Activated naive CD4-positive, alpha-beta T cell treated with anti-CD3 and anti-CD28 coated beads, Interleukin-2, amount 10 ng/mL, durations not matched to agents 7 days and 5 days (primary cell): ENCODE data around the gene KIAA1217.

Experiments used
- CTCF ChIA-PET: fragments of 350-600 bp; sonication (Branson Sonifier 250); formaldehyde crosslinking; loops from one replicate; lab custom pipeline; 2021; ENCODE audit warnings: antibody characterized with exemption; lab: Charles Lee
- DNase-seq: peaks from one replicate; pipeline ENCODE4 v3.0.0-alpha.2; 2020
- H3K27ac Mint-ChIP-seq: one replicate; pipeline ENCODE4 v1.8.0; 2021; ENCODE audit warnings: mild to moderate bottlenecking, moderate library complexity, mixed read lengths
- H3K27me3 Mint-ChIP-seq: one replicate; pipeline ENCODE4 v1.8.0; 2021; ENCODE audit warnings: mild to moderate bottlenecking, mixed read lengths
- H3K36me3 Mint-ChIP-seq: one replicate; pipeline ENCODE4 v1.8.0; 2021; ENCODE audit warnings: mixed read lengths
- H3K4me1 Mint-ChIP-seq: one replicate; pipeline ENCODE4 v1.8.0; 2021; ENCODE audit warnings: mixed read lengths
- H3K4me3 Mint-ChIP-seq: one replicate; pipeline ENCODE4 v1.8.0; 2021; ENCODE audit warnings: mild to moderate bottlenecking, moderate library complexity, mixed read lengths
- H3K9me3 Mint-ChIP-seq: one replicate; pipeline ENCODE4 v1.8.0; 2021; ENCODE audit warnings: mixed read lengths

KIAA1217 gene, protein sequence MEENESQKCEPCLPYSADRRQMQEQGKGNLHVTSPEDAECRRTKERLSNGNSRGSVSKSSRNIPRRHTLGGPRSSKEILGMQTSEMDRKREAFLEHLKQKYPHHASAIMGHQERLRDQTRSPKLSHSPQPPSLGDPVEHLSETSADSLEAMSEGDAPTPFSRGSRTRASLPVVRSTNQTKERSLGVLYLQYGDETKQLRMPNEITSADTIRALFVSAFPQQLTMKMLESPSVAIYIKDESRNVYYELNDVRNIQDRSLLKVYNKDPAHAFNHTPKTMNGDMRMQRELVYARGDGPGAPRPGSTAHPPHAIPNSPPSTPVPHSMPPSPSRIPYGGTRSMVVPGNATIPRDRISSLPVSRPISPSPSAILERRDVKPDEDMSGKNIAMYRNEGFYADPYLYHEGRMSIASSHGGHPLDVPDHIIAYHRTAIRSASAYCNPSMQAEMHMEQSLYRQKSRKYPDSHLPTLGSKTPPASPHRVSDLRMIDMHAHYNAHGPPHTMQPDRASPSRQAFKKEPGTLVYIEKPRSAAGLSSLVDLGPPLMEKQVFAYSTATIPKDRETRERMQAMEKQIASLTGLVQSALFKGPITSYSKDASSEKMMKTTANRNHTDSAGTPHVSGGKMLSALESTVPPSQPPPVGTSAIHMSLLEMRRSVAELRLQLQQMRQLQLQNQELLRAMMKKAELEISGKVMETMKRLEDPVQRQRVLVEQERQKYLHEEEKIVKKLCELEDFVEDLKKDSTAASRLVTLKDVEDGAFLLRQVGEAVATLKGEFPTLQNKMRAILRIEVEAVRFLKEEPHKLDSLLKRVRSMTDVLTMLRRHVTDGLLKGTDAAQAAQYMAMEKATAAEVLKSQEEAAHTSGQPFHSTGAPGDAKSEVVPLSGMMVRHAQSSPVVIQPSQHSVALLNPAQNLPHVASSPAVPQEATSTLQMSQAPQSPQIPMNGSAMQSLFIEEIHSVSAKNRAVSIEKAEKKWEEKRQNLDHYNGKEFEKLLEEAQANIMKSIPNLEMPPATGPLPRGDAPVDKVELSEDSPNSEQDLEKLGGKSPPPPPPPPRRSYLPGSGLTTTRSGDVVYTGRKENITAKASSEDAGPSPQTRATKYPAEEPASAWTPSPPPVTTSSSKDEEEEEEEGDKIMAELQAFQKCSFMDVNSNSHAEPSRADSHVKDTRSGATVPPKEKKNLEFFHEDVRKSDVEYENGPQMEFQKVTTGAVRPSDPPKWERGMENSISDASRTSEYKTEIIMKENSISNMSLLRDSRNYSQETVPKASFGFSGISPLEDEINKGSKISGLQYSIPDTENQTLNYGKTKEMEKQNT (N-terminal part only)

DNA sequence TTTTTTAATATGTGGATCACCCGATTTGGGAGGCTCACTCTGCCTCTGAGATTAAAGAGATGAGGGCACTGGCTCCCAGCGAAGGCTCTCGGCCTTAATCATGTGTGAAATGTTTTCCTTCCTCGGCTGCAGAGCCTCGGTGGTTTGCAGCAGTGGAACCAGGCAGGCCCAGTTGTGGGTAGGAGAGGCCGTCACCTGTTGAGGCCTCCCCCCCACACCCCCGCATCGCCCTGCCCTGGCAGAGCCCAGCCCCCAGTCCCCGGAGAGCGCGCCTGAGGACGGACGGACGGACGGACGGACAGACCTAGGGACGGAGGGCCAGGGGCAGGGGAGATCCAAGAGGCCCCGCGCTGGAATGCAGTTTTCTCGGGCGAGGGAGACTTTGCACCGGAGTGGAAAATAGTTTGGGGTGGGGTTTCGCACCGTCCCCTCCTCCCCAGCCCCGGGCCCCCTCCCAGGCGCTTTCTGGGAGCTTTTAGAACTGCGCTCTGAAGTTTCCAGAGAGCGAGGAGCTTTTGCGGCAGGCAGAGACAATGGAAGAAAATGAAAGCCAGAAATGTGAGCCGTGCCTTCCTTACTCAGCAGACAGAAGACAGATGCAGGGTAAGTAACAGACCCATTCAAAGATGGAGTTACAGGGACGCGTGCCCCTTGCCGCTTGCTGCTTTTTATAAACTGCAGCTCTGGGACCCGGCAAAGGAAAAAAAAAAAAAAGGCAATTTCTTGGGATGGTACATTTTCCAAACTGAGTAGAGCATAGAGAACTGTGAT is at the start of gene KIAA1217:
Gene KIAA1217, plus strand, starts transcription at position 478 of the 771 bp plus-strand sequence. Its CDS starts 56 bp downstream, at position 534.
- H3K36me3 Mint-ChIP-seq = no peaks in the 10 kb centered on the region
- H3K9me3 Mint-ChIP-seq = no peaks in the 10 kb centered on the region
- DNase-seq = no peak
- H3K4me3 Mint-ChIP-seq = peak within 1 kb of the TSS; percentile 43
- H3K27me3 Mint-ChIP-seq = peaks cover 40% of the 10 kb centered on the region
- H3K27ac Mint-ChIP-seq = no peak within 1 kb of the TSS
- CTCF ChIA-PET = interaction anchor here (0.9 kb wide), 1 partner anchor 295 kb away, joined by 4 read pairs; no protein-coding TSS in a partner anchor
- peaks cover 12% of the 10 kb centered on the region for H3K4me1 Mint-ChIP-seq

DNA sequence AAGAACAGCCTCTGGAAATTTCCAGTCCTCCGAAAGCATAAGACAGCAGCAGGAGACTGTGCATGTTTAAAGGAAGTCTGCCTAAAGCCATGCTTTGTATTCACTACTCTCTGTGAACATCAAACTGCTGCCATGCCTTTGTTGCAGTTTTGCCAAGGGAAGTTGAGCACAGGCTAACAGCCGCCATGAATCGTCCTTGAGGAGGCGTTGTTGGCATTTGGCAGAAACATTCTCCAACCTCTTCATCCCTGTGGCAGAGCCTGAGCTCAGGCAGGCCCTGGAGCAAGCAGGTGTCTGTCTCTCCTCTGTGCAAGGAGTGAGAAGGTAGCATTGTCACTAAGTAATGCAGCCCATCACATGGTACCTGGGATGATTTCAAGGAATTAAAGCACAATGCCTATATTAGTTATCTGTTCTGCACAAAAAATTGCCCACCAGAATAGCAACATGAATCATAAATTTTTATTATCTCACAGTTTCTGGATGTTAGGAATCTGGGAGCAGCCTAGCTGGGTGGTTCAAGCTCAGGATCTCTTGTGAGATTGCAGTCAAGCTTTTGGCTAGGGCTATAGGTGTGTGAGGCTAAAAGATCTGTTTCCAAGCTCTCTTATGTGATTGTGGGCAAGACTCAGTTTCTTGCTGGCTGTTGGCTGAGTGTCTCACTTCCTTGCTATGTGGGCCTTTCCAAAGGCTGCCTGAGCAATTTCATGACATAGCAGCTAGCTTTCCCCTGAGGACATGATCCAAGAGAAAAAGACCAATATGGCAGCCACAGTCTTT is 46.5 kb upstream of the KIAA1217 start:
- CTCF ChIA-PET = no interaction called here
- H3K4me1 Mint-ChIP-seq = no peaks in the 10 kb centered on the region
- no peak for DNase-seq

DNA sequence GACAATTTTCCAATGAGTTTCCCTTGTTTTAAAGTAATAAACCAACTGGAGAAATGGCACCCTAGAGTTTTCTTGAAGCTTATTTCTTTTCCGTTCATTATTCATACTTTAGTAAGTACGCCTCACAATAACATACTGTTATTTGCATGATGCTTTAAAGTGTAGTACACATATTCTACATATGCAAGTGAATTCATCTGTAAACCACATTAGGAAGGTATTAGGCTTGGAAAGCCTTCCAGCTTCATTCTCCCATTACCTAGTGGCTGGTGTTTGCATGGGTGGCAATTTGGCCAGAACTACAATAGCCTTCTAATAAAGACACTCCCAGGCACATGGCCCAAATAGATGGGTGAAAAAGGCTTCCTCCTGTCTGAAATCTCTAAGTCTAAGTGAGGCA is 45.5 kb upstream of the KIAA1217 start:
- no peak overlapping the region for H3K27ac Mint-ChIP-seq
- no peak overlapping the region for H3K4me3 Mint-ChIP-seq
- H3K36me3 Mint-ChIP-seq = no peaks in the 10 kb centered on the region
- DNase-seq = no peak
- H3K27me3 Mint-ChIP-seq = no peaks in the 10 kb centered on the region
- H3K9me3 Mint-ChIP-seq = no peaks in the 10 kb centered on the region
- no peaks in the 10 kb centered on the region for H3K4me1 Mint-ChIP-seq
- CTCF ChIA-PET = no interaction called here

More for the DNA sequence above, 46.5 kb upstream of the KIAA1217 start:
- H3K9me3 Mint-ChIP-seq = peaks cover under 1% of the 10 kb centered on the region
- no peaks in the 10 kb centered on the region for H3K27me3 Mint-ChIP-seq
- no peak overlapping the region for H3K27ac Mint-ChIP-seq
- no peak overlapping the region for H3K4me3 Mint-ChIP-seq
- no peaks in the 10 kb centered on the region for H3K36me3 Mint-ChIP-seq

DNA sequence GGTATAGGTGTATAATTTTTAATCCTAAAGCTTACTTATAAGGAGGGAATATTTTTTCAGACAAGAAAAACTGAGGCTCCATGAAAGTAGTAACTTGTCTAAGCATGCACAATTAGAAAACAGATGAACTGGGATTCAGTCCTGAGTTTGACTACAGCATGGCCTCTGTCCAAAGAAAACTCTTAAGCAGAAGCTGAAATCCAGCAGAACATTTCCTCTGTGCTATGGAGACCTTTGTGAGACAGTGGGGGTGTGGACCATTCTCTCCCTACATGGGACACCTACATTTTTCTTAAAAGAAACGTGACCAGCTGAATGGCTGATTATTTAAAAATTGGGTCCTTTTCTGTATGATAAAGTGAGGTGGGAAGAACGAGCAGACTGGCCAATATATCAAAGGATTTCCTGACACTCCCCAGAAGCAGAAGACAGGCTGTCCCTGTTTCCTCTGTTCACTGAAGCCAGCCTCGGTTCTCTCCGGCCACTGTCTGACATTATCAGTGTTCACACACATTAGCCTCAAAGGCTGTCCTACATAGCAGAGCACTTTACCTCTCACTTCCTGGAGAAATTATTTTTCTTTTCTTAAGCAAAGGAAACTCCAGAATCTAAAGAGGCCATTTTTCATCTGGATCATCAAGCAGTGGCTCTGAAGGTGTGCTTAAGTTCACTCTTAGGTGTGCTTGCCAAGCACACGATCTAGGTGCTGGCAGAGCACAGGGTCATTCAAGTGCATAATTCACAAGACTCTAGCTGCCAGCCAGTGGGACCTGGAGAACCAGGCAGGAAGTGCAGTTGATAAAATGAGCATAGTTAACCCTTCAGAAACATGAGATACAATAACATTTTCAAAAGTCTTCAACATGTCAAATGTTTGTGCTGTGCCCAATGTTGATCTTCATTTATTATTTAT is 40.4 kb upstream of the KIAA1217 start:
- no peaks in the 10 kb centered on the region for H3K9me3 Mint-ChIP-seq
- H3K36me3 Mint-ChIP-seq = no peaks in the 10 kb centered on the region
- no peak for DNase-seq
- no peaks in the 10 kb centered on the region for H3K27me3 Mint-ChIP-seq
- no peak overlapping the region for H3K27ac Mint-ChIP-seq
- no peaks in the 10 kb centered on the region for H3K4me1 Mint-ChIP-seq
- CTCF ChIA-PET = no interaction called here
- H3K4me3 Mint-ChIP-seq = no peak overlapping the region

DNA sequence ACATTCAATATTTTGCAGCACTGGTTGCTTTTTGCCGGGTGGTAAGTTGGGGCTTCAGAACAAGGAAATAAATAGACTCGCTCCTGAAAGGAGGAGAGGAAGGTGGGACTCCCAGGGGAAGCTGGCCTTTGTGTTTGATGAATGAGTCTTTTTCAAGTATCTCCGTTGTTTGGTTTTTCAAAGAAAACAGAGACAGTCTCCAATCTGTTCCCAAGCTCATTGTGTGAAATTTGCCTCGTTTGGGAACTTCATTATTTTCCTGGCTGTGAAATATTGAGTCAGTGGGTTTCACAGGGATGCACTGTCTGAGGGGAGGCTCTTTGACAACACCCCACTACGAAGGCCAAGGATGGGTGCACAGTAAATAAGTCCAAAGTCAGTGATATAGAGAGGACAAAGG is 38.7 kb upstream of the KIAA1217 start:
- CTCF ChIA-PET = no interaction called here

DNA sequence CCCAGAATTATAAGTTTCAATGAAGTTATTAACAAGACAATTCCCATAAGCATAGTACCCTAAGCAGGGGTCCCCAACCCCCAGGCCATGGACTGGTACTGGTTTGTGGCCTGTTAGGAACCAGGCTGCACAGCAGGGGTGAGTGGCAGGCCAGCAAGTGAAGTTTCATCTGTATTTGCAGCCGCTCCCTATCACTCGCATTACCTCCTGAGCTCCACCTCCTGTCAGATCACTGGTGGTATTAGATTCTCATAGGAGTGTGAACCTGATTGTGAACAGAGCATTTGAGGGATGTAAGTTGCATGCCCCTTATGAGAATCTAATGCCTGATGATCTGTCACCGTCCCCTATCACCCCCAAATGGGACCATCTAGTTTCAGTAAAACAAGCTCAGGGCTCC is 36.0 kb upstream of the KIAA1217 start:
- CTCF ChIA-PET = interaction anchor here (1.0 kb wide), 1 partner anchor 179 kb away, joined by 3 read pairs; no protein-coding TSS in a partner anchor
- Mint-ChIP-seq H3K9me3 (peaks cover 8% of the 10 kb centered on the region), H3K4me1 (no peaks in the 10 kb centered on the region), H3K4me3 (no peak overlapping the region), H3K27ac (no peak overlapping the region), H3K27me3 (no peaks in the 10 kb centered on the region), H3K36me3 (no peaks in the 10 kb centered on the region)
- no peak for DNase-seq

More for the DNA sequence above, 38.7 kb upstream of the KIAA1217 start:
- Mint-ChIP-seq H3K27me3 (no peaks in the 10 kb centered on the region), H3K4me1 (no peaks in the 10 kb centered on the region), H3K36me3 (no peaks in the 10 kb centered on the region), H3K27ac (no peak overlapping the region), H3K4me3 (no peak overlapping the region), H3K9me3 (peaks cover 3% of the 10 kb centered on the region)
- DNase-seq = no peak

DNA sequence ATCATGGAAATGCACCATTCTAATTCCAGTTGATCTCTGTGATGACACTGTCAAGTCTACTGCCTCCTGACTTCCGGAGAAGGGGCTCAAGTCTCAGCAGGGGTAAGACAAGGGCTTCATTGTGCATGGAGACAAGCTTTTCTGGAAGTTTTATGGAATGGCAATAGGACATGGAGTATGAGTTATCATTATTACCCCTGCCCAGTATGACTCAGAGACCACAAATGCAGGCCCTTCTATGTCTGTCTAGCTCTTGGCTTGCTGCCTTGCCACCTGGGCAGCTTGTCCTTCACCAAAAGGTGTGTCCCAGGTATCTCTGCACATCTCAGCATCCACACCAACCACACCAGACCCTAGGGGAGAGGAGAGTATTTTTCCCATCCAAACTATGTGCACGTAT is 34.9 kb upstream of the KIAA1217 start:
- Mint-ChIP-seq H3K27me3 (no peaks in the 10 kb centered on the region), H3K4me1 (no peaks in the 10 kb centered on the region), H3K27ac (no peak overlapping the region), H3K9me3 (peaks cover 11% of the 10 kb centered on the region), H3K36me3 (no peaks in the 10 kb centered on the region), H3K4me3 (no peak overlapping the region)
- DNase-seq = no peak
- CTCF ChIA-PET = no interaction called here

DNA sequence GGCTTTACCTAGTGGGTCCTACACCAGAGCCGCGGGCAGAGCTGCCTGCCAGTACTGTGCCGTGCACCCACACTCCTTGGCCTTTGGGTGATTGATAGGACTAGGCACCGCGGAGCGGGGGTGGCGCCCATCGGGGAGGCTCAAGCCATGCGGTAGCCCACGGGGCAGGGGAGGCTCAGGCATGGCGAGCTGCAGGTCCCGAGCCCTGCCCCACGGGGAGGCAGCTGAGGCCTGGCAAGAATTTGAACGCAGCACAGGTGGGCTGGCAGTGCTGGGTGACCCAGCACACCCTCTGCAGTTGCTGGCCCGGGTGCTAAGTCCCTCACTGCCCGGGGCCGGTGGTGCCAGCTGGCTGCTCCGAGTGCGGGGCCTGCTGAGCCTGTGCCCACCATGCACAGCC is 32.3 kb upstream of the KIAA1217 start:
- H3K27ac Mint-ChIP-seq = no peak overlapping the region
- no peak overlapping the region for H3K4me3 Mint-ChIP-seq
- DNase-seq = no peak
- CTCF ChIA-PET = no interaction called here
- peaks cover 13% of the 10 kb centered on the region for H3K9me3 Mint-ChIP-seq
- H3K27me3 Mint-ChIP-seq = no peaks in the 10 kb centered on the region
- no peaks in the 10 kb centered on the region for H3K36me3 Mint-ChIP-seq
- H3K4me1 Mint-ChIP-seq = no peaks in the 10 kb centered on the region

DNA sequence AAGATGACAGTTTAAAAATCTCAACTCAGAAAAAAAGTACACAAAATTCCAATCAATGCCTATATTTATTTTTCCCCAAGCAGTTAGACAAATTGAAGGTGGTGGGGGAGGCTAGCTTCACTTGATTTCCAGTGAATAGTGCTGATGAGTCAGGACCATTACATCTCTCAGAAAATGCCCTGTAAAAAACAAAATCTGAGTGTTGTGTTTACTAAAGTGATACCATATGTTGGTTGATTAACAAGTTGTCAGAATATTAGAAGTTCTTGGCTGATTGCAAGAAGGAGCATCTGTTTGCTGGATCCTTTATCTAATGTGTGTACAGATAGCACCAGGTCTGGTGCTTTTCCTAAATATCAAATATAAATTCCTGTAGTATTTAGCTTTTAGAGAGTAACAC is 31.3 kb upstream of the KIAA1217 start:
- no peak overlapping the region for H3K27ac Mint-ChIP-seq
- H3K4me1 Mint-ChIP-seq = no peaks in the 10 kb centered on the region
- peaks cover 13% of the 10 kb centered on the region for H3K9me3 Mint-ChIP-seq
- CTCF ChIA-PET = no interaction called here
- DNase-seq = no peak
- H3K4me3 Mint-ChIP-seq = no peak overlapping the region
- H3K36me3 Mint-ChIP-seq = no peaks in the 10 kb centered on the region
- no peaks in the 10 kb centered on the region for H3K27me3 Mint-ChIP-seq

DNA sequence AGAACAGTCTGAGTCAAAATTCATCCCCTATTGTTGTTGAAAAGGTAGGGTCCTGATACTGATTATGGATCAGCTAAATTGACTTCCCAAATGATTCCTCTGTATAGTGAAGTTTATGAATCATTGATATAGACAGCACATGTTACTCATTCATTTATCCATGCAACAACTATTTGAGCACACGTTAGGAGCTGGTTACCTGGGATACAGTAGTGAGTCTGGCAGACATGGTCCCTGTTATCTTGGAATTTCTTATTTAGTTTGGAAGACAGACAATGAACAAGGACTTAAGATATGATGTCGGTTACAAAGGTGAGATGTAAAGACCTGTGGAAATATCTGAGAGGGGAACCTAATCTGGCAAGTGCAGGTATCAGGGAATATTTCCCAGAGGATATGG is 28.0 kb upstream of the KIAA1217 start:
- DNase-seq = no peak
- CTCF ChIA-PET = no interaction called here
- no peaks in the 10 kb centered on the region for H3K27me3 Mint-ChIP-seq
- peaks cover 4% of the 10 kb centered on the region for H3K9me3 Mint-ChIP-seq
- no peaks in the 10 kb centered on the region for H3K4me1 Mint-ChIP-seq
- no peaks in the 10 kb centered on the region for H3K36me3 Mint-ChIP-seq
- H3K4me3 Mint-ChIP-seq = no peak overlapping the region
- no peak overlapping the region for H3K27ac Mint-ChIP-seq

DNA sequence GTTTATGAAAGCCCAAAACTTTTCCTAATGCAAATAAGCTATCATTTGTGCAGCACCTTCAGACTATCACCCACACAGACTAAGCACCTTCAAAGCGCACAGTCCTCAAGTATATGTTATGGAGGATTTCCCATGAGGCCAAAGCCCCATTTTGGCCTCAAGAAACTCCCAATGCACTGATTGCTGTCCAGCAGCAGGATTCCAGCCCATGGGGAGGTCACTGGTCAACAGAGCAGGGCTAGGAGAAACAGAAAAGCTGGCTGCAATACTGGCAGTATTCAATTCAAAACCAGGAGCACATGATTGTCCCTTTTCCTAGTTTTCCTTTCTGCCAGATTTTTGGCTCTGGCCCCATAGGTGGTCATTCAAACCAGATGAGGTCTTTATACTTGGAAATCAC is 24.5 kb upstream of the KIAA1217 start:
- Mint-ChIP-seq H3K4me1 (no peaks in the 10 kb centered on the region), H3K36me3 (no peaks in the 10 kb centered on the region)
- CTCF ChIA-PET = no interaction called here

DNA sequence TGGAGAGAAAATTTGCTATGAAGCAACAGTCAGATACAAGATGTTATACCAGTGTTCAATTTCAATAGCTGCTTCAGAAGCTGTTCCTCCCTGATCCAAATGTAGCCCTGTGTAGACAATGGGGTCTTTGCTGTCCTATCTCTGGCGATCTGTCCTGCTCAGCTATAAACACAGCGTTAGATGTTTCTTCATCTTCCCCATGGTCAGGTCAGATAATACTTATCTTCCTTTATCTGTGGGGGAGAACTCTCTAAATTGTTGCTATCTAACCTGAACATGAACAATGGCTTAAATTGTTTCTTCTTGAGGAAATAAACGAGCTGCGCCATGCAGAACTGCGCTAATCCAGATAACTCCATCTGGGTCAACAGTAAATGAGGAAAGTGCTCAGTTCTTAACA is 15.6 kb upstream of the KIAA1217 start:
- H3K9me3 Mint-ChIP-seq = no peaks in the 10 kb centered on the region

More for the DNA sequence above, 24.5 kb upstream of the KIAA1217 start:
- Mint-ChIP-seq H3K27me3 (no peaks in the 10 kb centered on the region), H3K4me3 (no peak overlapping the region), H3K9me3 (peaks cover 2% of the 10 kb centered on the region), H3K27ac (no peak overlapping the region)
- no peak for DNase-seq

More for the DNA sequence above, 15.6 kb upstream of the KIAA1217 start:
- Mint-ChIP-seq H3K4me3 (no peak overlapping the region), H3K27me3 (peaks cover 4% of the 10 kb centered on the region), H3K36me3 (no peaks in the 10 kb centered on the region), H3K4me1 (no peaks in the 10 kb centered on the region), H3K27ac (no peak overlapping the region)
- no peak for DNase-seq
- CTCF ChIA-PET = no interaction called here
